Progenitor cell of endocrine pancreas (in vitro differentiated cells): ENCODE data around the gene PROSER2. TPM values are rescaled to one million over a fixed set of nuclear protein-coding genes. Genes with fewer than 3 reads are reported as not detected.

Experiments used
- DNase-seq: peaks from one replicate; pipeline ENCODE4 v3.0.0; 2021; ENCODE audit warnings: low spot score; ENCODE audit not compliant: unreplicated experiment
- H3K27ac Mint-ChIP-seq: 2 replicates; pipeline ENCODE4 v1.8.0; 2021; ENCODE audit warnings: mild to moderate bottlenecking, moderate library complexity, mixed read lengths
- H3K27me3 Mint-ChIP-seq: 2 replicates; pipeline ENCODE4 v1.8.0; 2021; ENCODE audit warnings: mixed read lengths
- H3K36me3 Mint-ChIP-seq: 2 replicates; pipeline ENCODE4 v1.8.0; 2022; ENCODE audit warnings: mixed read lengths; ENCODE audit not compliant: insufficient read depth
- H3K4me1 Mint-ChIP-seq: 2 replicates; pipeline ENCODE4 v1.8.0; 2021; ENCODE audit warnings: low read depth, mixed read lengths
- H3K4me3 Mint-ChIP-seq: 2 replicates; pipeline ENCODE4 v1.8.0; 2021; ENCODE audit warnings: low read depth, mild to moderate bottlenecking, moderate library complexity, mixed read lengths
- H3K9me3 Mint-ChIP-seq: 2 replicates; pipeline ENCODE4 v1.8.0; 2021; ENCODE audit warnings: low read depth, mixed read lengths
- total RNA-seq: library from RNA; stranded (reverse); gene quantifications from 2 replicates; pipeline ENCODE4 v1.2.1, GENCODE V29; 2021
- TF ChIP-seq, protein P1 (sequence below): fragments of 200-600 bp; sonication (generic); IDR thresholded peaks from one replicate; pipeline ENCODE4 v1.5.0; 2021; ENCODE audit warnings: antibody characterized with exemption, mild to moderate bottlenecking; ENCODE audit not compliant: unreplicated experiment

PROSER2 gene
- total RNA-seq, 1 donor from 2014 or later = 19.0 TPM

GRCh38 chr10:11876805-11877590, 53.8 kb downstream of the PROSER2 start:
- Mint-ChIP-seq H3K4me3 (no peak overlapping the region), H3K27me3 (no peaks in the 10 kb centered on the region), H3K9me3 (no peaks in the 10 kb centered on the region), H3K27ac (peak overlapping the region; percentile 99), H3K4me1 (peaks cover 33% of the 10 kb centered on the region), H3K36me3 (no peaks in the 10 kb centered on the region)
- no peak for DNase-seq
- TF ChIP-seq, protein P1, sequence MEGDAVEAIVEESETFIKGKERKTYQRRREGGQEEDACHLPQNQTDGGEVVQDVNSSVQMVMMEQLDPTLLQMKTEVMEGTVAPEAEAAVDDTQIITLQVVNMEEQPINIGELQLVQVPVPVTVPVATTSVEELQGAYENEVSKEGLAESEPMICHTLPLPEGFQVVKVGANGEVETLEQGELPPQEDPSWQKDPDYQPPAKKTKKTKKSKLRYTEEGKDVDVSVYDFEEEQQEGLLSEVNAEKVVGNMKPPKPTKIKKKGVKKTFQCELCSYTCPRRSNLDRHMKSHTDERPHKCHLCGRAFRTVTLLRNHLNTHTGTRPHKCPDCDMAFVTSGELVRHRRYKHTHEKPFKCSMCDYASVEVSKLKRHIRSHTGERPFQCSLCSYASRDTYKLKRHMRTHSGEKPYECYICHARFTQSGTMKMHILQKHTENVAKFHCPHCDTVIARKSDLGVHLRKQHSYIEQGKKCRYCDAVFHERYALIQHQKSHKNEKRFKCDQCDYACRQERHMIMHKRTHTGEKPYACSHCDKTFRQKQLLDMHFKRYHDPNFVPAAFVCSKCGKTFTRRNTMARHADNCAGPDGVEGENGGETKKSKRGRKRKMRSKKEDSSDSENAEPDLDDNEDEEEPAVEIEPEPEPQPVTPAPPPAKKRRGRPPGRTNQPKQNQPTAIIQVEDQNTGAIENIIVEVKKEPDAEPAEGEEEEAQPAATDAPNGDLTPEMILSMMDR = no peak

DNA sequence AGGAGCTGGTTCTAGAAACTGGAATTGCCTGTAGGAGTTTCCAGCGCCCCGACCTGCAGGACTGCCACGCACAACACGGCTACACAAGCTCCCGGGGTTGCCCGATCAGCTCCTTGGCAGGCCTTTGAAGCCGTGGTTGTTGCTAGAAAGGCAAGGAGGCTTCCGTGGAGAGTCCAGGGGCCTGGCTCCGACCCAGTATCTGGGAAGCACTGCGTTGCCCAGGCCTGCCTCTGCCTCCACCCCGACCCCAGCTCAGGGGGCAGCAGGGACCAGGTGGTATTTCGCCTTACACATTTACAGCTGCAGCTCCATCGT, 54.4 kb downstream of the PROSER2 start:
- no peak for DNase-seq
- Mint-ChIP-seq H3K27me3 (no peaks in the 10 kb centered on the region), H3K4me1 (peaks cover 33% of the 10 kb centered on the region), H3K9me3 (no peaks in the 10 kb centered on the region), H3K36me3 (no peaks in the 10 kb centered on the region), H3K4me3 (no peak overlapping the region), H3K27ac (no peak overlapping the region)
- TF ChIP-seq, protein P1 = no peak

DNA sequence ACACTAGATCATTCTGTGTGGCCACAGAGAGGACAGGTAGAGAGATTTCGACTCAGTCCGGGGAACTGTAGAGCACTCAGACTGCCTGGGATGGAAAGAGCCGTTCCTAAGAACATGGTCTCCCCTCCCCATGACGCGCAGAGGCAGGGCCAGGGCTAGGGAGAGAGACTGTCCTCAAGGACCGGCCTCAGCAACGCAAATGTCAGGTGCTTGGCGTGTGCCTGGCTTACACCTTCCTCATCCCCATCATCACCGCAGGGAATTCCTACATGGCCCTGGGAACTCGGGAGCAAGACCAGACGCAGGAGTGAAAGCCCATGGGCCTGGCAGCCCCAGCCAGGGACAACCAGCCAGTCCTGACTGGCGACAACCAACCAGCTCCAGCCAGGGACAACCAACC, 55.6 kb downstream of the PROSER2 start:
- no peaks in the 10 kb centered on the region for H3K27me3 Mint-ChIP-seq
- H3K27ac Mint-ChIP-seq = no peak overlapping the region
- no peaks in the 10 kb centered on the region for H3K36me3 Mint-ChIP-seq
- no peaks in the 10 kb centered on the region for H3K9me3 Mint-ChIP-seq
- peaks cover 29% of the 10 kb centered on the region for H3K4me1 Mint-ChIP-seq
- no peak for DNase-seq
- TF ChIP-seq, protein P1 = no peak
- no peak overlapping the region for H3K4me3 Mint-ChIP-seq

GRCh38 chr10:11879387-11880094, 56.4 kb downstream of the PROSER2 start:
- no peaks in the 10 kb centered on the region for H3K9me3 Mint-ChIP-seq
- no peak overlapping the region for H3K27ac Mint-ChIP-seq
- no peaks in the 10 kb centered on the region for H3K36me3 Mint-ChIP-seq
- DNase-seq = no peak
- H3K27me3 Mint-ChIP-seq = no peaks in the 10 kb centered on the region
- H3K4me1 Mint-ChIP-seq = peaks cover 25% of the 10 kb centered on the region
- H3K4me3 Mint-ChIP-seq = no peak overlapping the region
- TF ChIP-seq, protein P1 = no peak

- Mint-ChIP-seq H3K9me3 (no peaks in the 10 kb centered on the region), H3K36me3 (no peaks in the 10 kb centered on the region), H3K4me1 (peaks cover 17% of the 10 kb centered on the region), H3K4me3 (no peak overlapping the region), H3K27me3 (no peaks in the 10 kb centered on the region), H3K27ac (peak overlapping the region; percentile 83)
- TF ChIP-seq, protein P1 = no peak
- no peak for DNase-seq
These were observed 57.2 kb downstream of the PROSER2 start for GRCh38 chr10:11880151-11881029.
